HepG2 (cell line): ENCODE data around the gene POU2F1. TPM values are rescaled to one million over a fixed set of nuclear protein-coding genes. Genes with fewer than 3 reads are reported as not detected.

Experiments used
- ATF1 ChIP-seq: IDR thresholded peaks from 2 replicates; pipeline ENCODE4 v1.6.1; 2016; ENCODE audit warnings: mild to moderate bottlenecking, control low read depth
- ATM ChIP-seq: fragments of 450-650 bp; IDR thresholded peaks from 2 replicates; pipeline ENCODE4 v1.7.1; 2017; ENCODE audit warnings: mild to moderate bottlenecking, borderline replicate concordance
- FOXO4 ChIP-seq: sonication (generic); formaldehyde crosslinking; conservative IDR thresholded peaks from 2 replicates; pipeline ENCODE4 v1.8.1; 2023; ENCODE audit warnings: missing genetic modification reagents
- FUBP1 ChIP-seq: sonication (generic); formaldehyde crosslinking; IDR thresholded peaks from 2 replicates; pipeline ENCODE4 v1.5.1; 2020; ENCODE audit warnings: missing genetic modification reagents, mild to moderate bottlenecking, borderline replicate concordance
- HCFC1 ChIP-seq: fragments of 150-350 bp; IDR thresholded peaks from 2 replicates; pipeline ENCODE4 v1.6.1; 2014; ENCODE audit warnings: low read depth, low read length
- HNF4A ChIP-seq: sonication (generic); formaldehyde crosslinking; IDR thresholded peaks from 2 replicates; pipeline ENCODE4 v1.4.0; 2020; ENCODE audit warnings: missing genetic modification reagents
- HOMEZ ChIP-seq: IDR thresholded peaks from 2 replicates; pipeline ENCODE4 v1.6.1; 2016; ENCODE audit warnings: low read depth
- MAZ ChIP-seq, 2 experiments: sonication (generic) in 1 of 2; formaldehyde crosslinking in 1 of 2; IDR thresholded peaks; 2 replicates each; pipeline versions ENCODE4 v1.5.0 to v1.6.1; 2012 to 2020; ENCODE audit warnings: low read depth in 2 of 2, mild to moderate bottlenecking in 2 of 2, borderline replicate concordance in 1 of 2, improper control_type of control experiment in 1 of 2, low read length in 1 of 2, missing genetic modification reagents in 1 of 2, moderate library complexity in 1 of 2
- MIXL1 ChIP-seq: IDR thresholded peaks from 2 replicates; pipeline ENCODE4 v1.6.1; 2016
- MYNN ChIP-seq: sonication (generic); formaldehyde crosslinking; IDR thresholded peaks from 2 replicates; pipeline ENCODE4 v1.4.0; 2020; ENCODE audit warnings: mild to moderate bottlenecking, low read depth, missing genetic modification reagents
- NBN ChIP-seq: fragments of 450-650 bp; conservative IDR thresholded peaks from 2 replicates; pipeline ENCODE4 v1.6.1; 2017
- NR2F6 ChIP-seq, 2 experiments: IDR thresholded peaks; 2 replicates each; pipeline ENCODE4 v1.6.1; 2016; ENCODE audit warnings: antibody characterized with exemption in 1 of 2, mild to moderate bottlenecking in 1 of 2
- POLR2A ChIP-seq, 2 experiments: IDR thresholded peaks; 2 replicates each; pipeline ENCODE4 v1.6.1; 2011; ENCODE audit warnings: low read depth in 2 of 2, low read length in 2 of 2, mild to moderate bottlenecking in 1 of 2, moderate library complexity in 1 of 2; ENCODE audit not compliant: insufficient read depth in 1 of 2
- SRY ChIP-seq: sonication (generic); formaldehyde crosslinking; IDR thresholded peaks from 2 replicates; pipeline ENCODE4 v1.8.0; 2022; ENCODE audit warnings: mild to moderate bottlenecking, missing genetic modification reagents
- SSRP1 ChIP-seq: IDR thresholded peaks from 2 replicates; pipeline ENCODE4 v1.6.1; 2016; ENCODE audit warnings: control low read depth
- TRIM24 ChIP-seq: sonication (generic); formaldehyde crosslinking; IDR thresholded peaks from 2 replicates; pipeline ENCODE4 v1.8.0; 2022; ENCODE audit warnings: mild to moderate bottlenecking, missing genetic modification reagents
- ZFP82 ChIP-seq: sonication (generic); formaldehyde crosslinking; IDR thresholded peaks from 2 replicates; pipeline ENCODE4 v1.5.1; 2020; ENCODE audit warnings: mild to moderate bottlenecking, missing genetic modification reagents, borderline replicate concordance
- ZHX1 ChIP-seq: sonication (generic); formaldehyde crosslinking; IDR thresholded peaks from 2 replicates; pipeline ENCODE4 v1.8.1; 2022; ENCODE audit warnings: low read depth, mild to moderate bottlenecking, missing genetic modification reagents
- ZNF10 ChIP-seq: sonication (generic); formaldehyde crosslinking; IDR thresholded peaks from 2 replicates; pipeline ENCODE4 v1.4.0; 2020; ENCODE audit warnings: mild to moderate bottlenecking, low read depth, missing genetic modification reagents, borderline replicate concordance
- ZNF354B ChIP-seq: sonication (generic); formaldehyde crosslinking; IDR thresholded peaks from 2 replicates; pipeline ENCODE4 v1.8.0; 2022; ENCODE audit warnings: mild to moderate bottlenecking, missing genetic modification reagents
- ZNF567 ChIP-seq: sonication (generic); formaldehyde crosslinking; IDR thresholded peaks from 2 replicates; pipeline ENCODE4 v1.8.1; 2023; ENCODE audit warnings: mild to moderate bottlenecking, missing genetic modification reagents, borderline replicate concordance
- ZNF773 ChIP-seq: sonication (generic); formaldehyde crosslinking; IDR thresholded peaks from 2 replicates; pipeline ENCODE4 v1.4.0; 2020; ENCODE audit warnings: missing genetic modification reagents, borderline replicate concordance
- ZNF891 ChIP-seq: sonication (generic); formaldehyde crosslinking; IDR thresholded peaks from 2 replicates; pipeline ENCODE4 v1.5.0; 2020; ENCODE audit warnings: mild to moderate bottlenecking, missing genetic modification reagents
- polyA plus RNA-seq, 8 experiments: library from polyadenylated mRNA; depleted of rRNA in 3 of 8; stranded (reverse) in 7 of 8; unstranded in 1 of 8; fragments of >200 nt; fragmentation: Illumina TruSeq in 4 of 8; extraction: Trizol in 4 of 8; gene quantifications; 2 replicates each; pipeline versions ENCODE4 v1.2.1 to v1.2.3, GENCODE V29; 2011 to 2016; ENCODE audit warnings: low read depth in 4 of 8, missing spikeins in 1 of 8, mixed read lengths in 1 of 8; ENCODE audit not compliant: insufficient read depth in 1 of 8
- total RNA-seq, 5 experiments: library from RNA; depleted of rRNA; stranded (reverse); fragments of >200 nt; fragmentation: Illumina TruSeq; extraction: Trizol; gene quantifications; 2 replicates each; pipeline ENCODE4 v1.2.3, GENCODE V29; 2016; ENCODE audit warnings: low read depth in 1 of 5

The POU2F1 gene
- total and polyA plus RNA-seq, 2 of the 13 experiments (the other 11 are each of a cell fraction or from before 2014, with no cell fraction given): 10.2 to 13.0 TPM

GRCh38 chr1:167221738-167222610 is 1.3 kb downstream of the POU2F1 start (continued):
- TF ChIP-seq NR2F6 (IDR thresholded peaks at IDR 0.05) (no peak), NR2F6 (CRISPR knock-in tag; IDR thresholded peaks at IDR 0.05) (peak; percentile 32; the same call in 1 of the 2 replicates), HOMEZ (no peak), ATF1 (CRISPR knock-in tag) (no peak), ZNF567 (no peak), ZNF773 (CRISPR knock-in tag) (no peak), ATM (no peak), SRY (no peak), ZFP82 (no peak), ZHX1 (CRISPR knock-in tag) (no peak), ZNF891 (CRISPR knock-in tag) (no peak), ZNF354B (CRISPR knock-in tag) (no peak), NBN (no peak), FOXO4 (CRISPR knock-in tag) (no peak), MYNN (CRISPR knock-in tag) (no peak), FUBP1 (CRISPR knock-in tag) (no peak), ZNF10 (CRISPR knock-in tag) (no peak), HCFC1 (no peak), HNF4A (no peak), MIXL1 (CRISPR knock-in tag) (no peak), POLR2A (IDR thresholded peaks at IDR 0.05; ENCODE audit: insufficient read depth in 1 of 2, low read depth in 2 of 2, low read length in 2 of 2) (peak; percentile 54 to 62; a peak in 3 of 4 replicates), SSRP1 (CRISPR knock-in tag) (no peak), TRIM24 (CRISPR knock-in tag) (no peak), MAZ (IDR thresholded peaks at IDR 0.05; ENCODE audit: borderline replicate concordance, low read depth, low read length) (no peak; the same call in 1 of the 2 replicates), MAZ (CRISPR knock-in tag; IDR thresholded peaks at IDR 0.05; ENCODE audit: low read depth) (no peak)
